Fibroblast of skin of left quadriceps (primary cell): Measurements from ENCODE around the gene SNX30.
A peak's percentile ranks its signal among the peaks of the same experiment; 100 is the strongest.

ENCODE experiments used
- DNase-seq, 2 experiments: peaks; one replicate each; pipeline ENCODE4 v3.0.0-alpha.2; 2013; ENCODE audit warnings: low read depth in 2 of 2

The SNX30 gene

GRCh38 chr9:112858005-112858404 is 107.4 kb downstream of the SNX30 start:
- DNase-seq = no peak

GRCh38 chr9:112858625-112859147 is 108.1 kb downstream of the SNX30 start:
- DNase-seq = no peak

GRCh38 chr9:112860451-112860850 is 109.9 kb downstream of the SNX30 start:
- no peak for DNase-seq

- DNase-seq = no peak
Observed at GRCh38 chr9:112861155-112861554, 110.6 kb downstream of the SNX30 start.

GRCh38 chr9:112861638-112862555 is 111.3 kb downstream of the SNX30 start:
- no peak for DNase-seq

GRCh38 chr9:112863214-112863613 is 112.7 kb downstream of the SNX30 start:
- no peak for DNase-seq

GRCh38 chr9:112863746-112864145 is 113.2 kb downstream of the SNX30 start:
- DNase-seq = no peak

- DNase-seq = no peak
Observed at GRCh38 chr9:112864403-112864802, 113.8 kb downstream of the SNX30 start.

- DNase-seq = no peak
Observed at GRCh38 chr9:112864982-112865381, 114.4 kb downstream of the SNX30 start.

GRCh38 chr9:112866662-112867274 is 116.2 kb downstream of the SNX30 start:
- peak; percentile 71 to 72 for DNase-seq

GRCh38 chr9:112867275-112867991 is 116.9 kb downstream of the SNX30 start:
- DNase-seq = peak; percentile 74

GRCh38 chr9:112868461-112868860 is 117.9 kb downstream of the SNX30 start:
- DNase-seq = no peak

GRCh38 chr9:112869041-112869529 is 118.5 kb downstream of the SNX30 start:
- DNase-seq = no peak

GRCh38 chr9:112869917-112870316 is 119.4 kb downstream of the SNX30 start:
- DNase-seq = no peak

- no peak for DNase-seq
Observed at GRCh38 chr9:112870556-112870955, 120.0 kb downstream of the SNX30 start.

GRCh38 chr9:112872019-112872418 is 121.5 kb downstream of the SNX30 start:
- DNase-seq = no peak

- DNase-seq = no peak
Observed at GRCh38 chr9:112873773-112874405, 123.3 kb downstream of the SNX30 start.

- DNase-seq = no peak
Observed at GRCh38 chr9:112878752-112879151, 128.2 kb downstream of the SNX30 start.

GRCh38 chr9:112880650-112881049 is 130.1 kb downstream of the SNX30 start:
- no peak for DNase-seq

GRCh38 chr9:112881331-112881730 is 130.8 kb downstream of the SNX30 start:
- DNase-seq = no peak

GRCh38 chr9:112884101-112884500 is 133.5 kb downstream of the SNX30 start:
- DNase-seq = no peak

- no peak for DNase-seq
Observed at GRCh38 chr9:112884721-112885120, 134.2 kb downstream of the SNX30 start.
